ENCODE results near the gene SPATA17. TPM values are rescaled to one million over a fixed set of nuclear protein-coding genes. Genes with fewer than 3 reads are reported as not detected.

The SPATA17 gene
- total and polyA plus RNA-seq, 2 of the 8 experiments (the other 6 are each of a cell fraction or from before 2014, with no cell fraction given) = 0.17 to 0.48 TPM

GRCh38 chr1:217876896-217877295 lies 245.8 kb downstream of the SPATA17 start:
- H3K79me1 ChIP-seq (ENCODE audit: low read depth, low read length) = no peaks in the 10 kb centered on the region
- no peaks in the 10 kb centered on the region; the same call in 1 of the 2 replicates for H3K23me2 ChIP-seq (ENCODE audit: low read depth, low read length)
- no peaks in the 10 kb centered on the region for H3K36me3 ChIP-seq (ENCODE audit: control insufficient read depth in 2 of 4, insufficient read depth in 4 of 4, low read length in 3 of 4)
- no peak overlapping the region for H3K23ac ChIP-seq (ENCODE audit: insufficient read length)
- 83% methylated on average over 5 of the region's 5 CpGs; no CpG with 5 or more reads in 1 of the 2 experiments for WGBS, 2 experiments (ENCODE audit: extremely low coverage in 1 of 2, insufficient coverage in 1 of 2, insufficient read length in 1 of 2, insufficient replicate concordance in 2 of 2, low coverage in 1 of 2, low lambda C conversion rate in 2 of 2, missing lambda C conversion rate in 1 of 2)
- FAIRE-seq = no peak
- H2BK5ac ChIP-seq (ENCODE audit: low read depth, low read length) = no peak overlapping the region
- no peak overlapping the region for H4K5ac ChIP-seq (ENCODE audit: insufficient read length, low read depth, low read length)
- DNase-seq (ENCODE audit: low read depth in 1 of 2, low spot score in 2 of 2) = no peak
- H3K27me3 ChIP-seq (replicated peaks in 1 of 4; ENCODE audit: control insufficient read depth in 3 of 4, extremely low read depth in 1 of 4, insufficient read depth in 3 of 4, low read length in 3 of 4) = no peaks in the 10 kb centered on the region
- H4K91ac ChIP-seq (replicated peaks; ENCODE audit: insufficient read length, low read length) = no peak overlapping the region
- H4K8ac ChIP-seq (ENCODE audit: extremely low read depth, insufficient read depth, low read length) = no peak overlapping the region
- no peak overlapping the region for H3K4me2 ChIP-seq (ENCODE audit: insufficient read depth in 1 of 2, low read depth in 2 of 2, low read length in 2 of 2)
- H3K4me3 ChIP-seq (ENCODE audit: extremely low read depth in 1 of 4, insufficient read depth in 2 of 4, low read depth in 3 of 4, low read length in 4 of 4) = no peak overlapping the region
- no peak overlapping the region for H3K56ac ChIP-seq (replicated peaks; ENCODE audit: insufficient read length, low read depth, low read length)
- no peaks in the 10 kb centered on the region for H4K20me1 ChIP-seq (replicated peaks in 1 of 2; ENCODE audit: control insufficient read depth in 1 of 2, insufficient read depth in 2 of 2, low read length in 2 of 2)
- no peak overlapping the region for H2AK5ac ChIP-seq (ENCODE audit: low read depth, low read length)
- ChIA-PET POLR2A (ENCODE audit: partially characterized antibody) (no interaction called here), CTCF (ENCODE audit: partially characterized antibody) (interaction anchor here (0.8 to 1.2 kb wide), 2 partner anchors 8 to 187 kb away, joined by 3 to 5 read pairs; no protein-coding TSS in a partner anchor)
- no peak overlapping the region for H3K4ac ChIP-seq (replicated peaks; ENCODE audit: insufficient read length, low read depth, low read length)
- H3K9me3 ChIP-seq (ENCODE audit: insufficient read depth in 2 of 2, low read depth in 1 of 2, low read length in 1 of 2) = no peaks in the 10 kb centered on the region
- H3K27ac ChIP-seq (ENCODE audit: low read depth, low read length) = no peak overlapping the region
- H3K9ac ChIP-seq (replicated peaks in 1 of 4; ENCODE audit: extremely low read depth in 1 of 4, low read depth in 3 of 4, low read length in 3 of 4) = no peak overlapping the region
- H2BK15ac ChIP-seq (ENCODE audit: low read length) = no peak overlapping the region
- no peak overlapping the region for H2AFZ ChIP-seq (ENCODE audit: low read length)
- H2BK12ac ChIP-seq (ENCODE audit: low read depth, low read length) = no peak overlapping the region
- no peak overlapping the region for H2BK120ac ChIP-seq (replicated peaks; ENCODE audit: low read depth, low read length)
- no peak overlapping the region for H3K18ac ChIP-seq (ENCODE audit: extremely low read depth, low read length)
- no peak overlapping the region for H2BK20ac ChIP-seq (ENCODE audit: low read length)
- H3K14ac ChIP-seq (ENCODE audit: insufficient read length) = no peak overlapping the region
- H3K79me2 ChIP-seq (ENCODE audit: control insufficient read depth in 1 of 2, insufficient read depth in 2 of 2, low read length in 2 of 2) = no peaks in the 10 kb centered on the region
- no peaks in the 10 kb centered on the region for H3K4me1 ChIP-seq (replicated peaks in 1 of 4; ENCODE audit: control insufficient read depth in 3 of 4, insufficient read depth in 4 of 4, low read length in 3 of 4)
- TF ChIP-seq CBX5 (IDR thresholded peaks at IDR 0.05; ENCODE audit: low read depth, low read length) (no peak), TAF1 (IDR thresholded peaks at IDR 0.05; ENCODE audit: low read depth, low read length) (no peak), RFX5 (IDR thresholded peaks at IDR 0.05; ENCODE audit: borderline replicate concordance, low read depth, low read length) (no peak)

Measured in H1 (cell line).